ENCODE results near the gene RASGRF2.

DNA sequence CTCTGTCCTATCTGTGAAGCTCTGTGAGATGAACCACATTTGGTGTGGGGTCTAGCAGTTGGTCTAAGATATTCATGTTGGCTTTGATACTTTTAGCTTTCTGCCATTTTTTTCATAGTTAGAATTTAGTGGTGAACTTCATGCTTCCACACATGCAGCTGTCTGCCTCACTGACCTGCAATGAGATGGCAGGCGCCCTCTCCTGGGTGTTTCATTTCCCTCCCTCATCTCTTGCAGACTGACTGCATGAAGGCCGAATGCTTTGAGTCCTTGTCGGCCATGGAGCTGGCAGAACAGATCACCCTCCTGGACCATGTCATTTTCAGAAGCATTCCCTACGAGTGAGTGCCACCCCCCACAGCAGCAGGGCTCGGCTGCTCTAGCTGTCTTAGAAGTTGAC, 246.8 kb downstream of the RASGRF2 start:
- TF ChIP-seq, protein P1, sequence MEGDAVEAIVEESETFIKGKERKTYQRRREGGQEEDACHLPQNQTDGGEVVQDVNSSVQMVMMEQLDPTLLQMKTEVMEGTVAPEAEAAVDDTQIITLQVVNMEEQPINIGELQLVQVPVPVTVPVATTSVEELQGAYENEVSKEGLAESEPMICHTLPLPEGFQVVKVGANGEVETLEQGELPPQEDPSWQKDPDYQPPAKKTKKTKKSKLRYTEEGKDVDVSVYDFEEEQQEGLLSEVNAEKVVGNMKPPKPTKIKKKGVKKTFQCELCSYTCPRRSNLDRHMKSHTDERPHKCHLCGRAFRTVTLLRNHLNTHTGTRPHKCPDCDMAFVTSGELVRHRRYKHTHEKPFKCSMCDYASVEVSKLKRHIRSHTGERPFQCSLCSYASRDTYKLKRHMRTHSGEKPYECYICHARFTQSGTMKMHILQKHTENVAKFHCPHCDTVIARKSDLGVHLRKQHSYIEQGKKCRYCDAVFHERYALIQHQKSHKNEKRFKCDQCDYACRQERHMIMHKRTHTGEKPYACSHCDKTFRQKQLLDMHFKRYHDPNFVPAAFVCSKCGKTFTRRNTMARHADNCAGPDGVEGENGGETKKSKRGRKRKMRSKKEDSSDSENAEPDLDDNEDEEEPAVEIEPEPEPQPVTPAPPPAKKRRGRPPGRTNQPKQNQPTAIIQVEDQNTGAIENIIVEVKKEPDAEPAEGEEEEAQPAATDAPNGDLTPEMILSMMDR (IDR thresholded peaks at IDR 0.05) = no peak
- TF ChIP-seq POLR2A (IDR thresholded peaks at IDR 0.05) = no peak
